HepG2 (cell line): ENCODE measurements around the gene SLC4A11. TPM values are rescaled to one million over a fixed set of nuclear protein-coding genes. Genes with fewer than 3 reads are reported as not detected.

Source experiments
- AHDC1 ChIP-seq: sonication (generic); formaldehyde crosslinking; IDR thresholded peaks from 2 replicates; pipeline ENCODE4 v1.5.1; 2020; ENCODE audit warnings: mild to moderate bottlenecking, missing genetic modification reagents, borderline replicate concordance
- CBX5 ChIP-seq: sonication (generic); formaldehyde crosslinking; IDR thresholded peaks from 2 replicates; pipeline ENCODE4 v1.4.0; 2020; ENCODE audit warnings: missing genetic modification reagents, borderline replicate concordance
- HDAC1 ChIP-seq: sonication (generic); formaldehyde crosslinking; IDR thresholded peaks from 2 replicates; pipeline ENCODE4 v1.5.1; 2020; ENCODE audit warnings: mild to moderate bottlenecking, missing genetic modification reagents
- HDAC2 ChIP-seq: sonication (generic); formaldehyde crosslinking; IDR thresholded peaks from 2 replicates; pipeline ENCODE4 v1.4.0; 2020; ENCODE audit warnings: missing genetic modification reagents
- HOXD1 ChIP-seq: sonication (generic); formaldehyde crosslinking; IDR thresholded peaks from 2 replicates; pipeline ENCODE4 v1.5.0; 2020; ENCODE audit warnings: missing genetic modification reagents
- TBX2 ChIP-seq: sonication (generic); formaldehyde crosslinking; IDR thresholded peaks from 2 replicates; pipeline ENCODE4 v1.5.0; 2020; ENCODE audit warnings: missing genetic modification reagents, mild to moderate bottlenecking, borderline replicate concordance
- XRCC5 ChIP-seq: fragments of 200-400 bp; formaldehyde crosslinking; optimal IDR thresholded peaks from 2 replicates; pipeline ENCODE3; 2017; ENCODE audit warnings: mild to moderate bottlenecking, low read length
- ZNF331 ChIP-seq: sonication (generic); formaldehyde crosslinking; IDR thresholded peaks from 2 replicates; pipeline ENCODE4 v1.4.0; 2020; ENCODE audit warnings: missing genetic modification reagents
- ZNF431 ChIP-seq: sonication (generic); formaldehyde crosslinking; IDR thresholded peaks from 2 replicates; pipeline ENCODE4 v1.9.0; 2022; ENCODE audit warnings: missing genetic modification reagents, low read depth, mild to moderate bottlenecking, borderline replicate concordance
- ZNF619 ChIP-seq: sonication (generic); formaldehyde crosslinking; IDR thresholded peaks from 2 replicates; pipeline ENCODE4 v1.4.0; 2020; ENCODE audit warnings: mild to moderate bottlenecking, missing genetic modification reagents
- ZNF777 ChIP-seq: sonication (generic); formaldehyde crosslinking; IDR thresholded peaks from 2 replicates; pipeline ENCODE4 v1.4.0; 2020; ENCODE audit warnings: missing genetic modification reagents
- polyA plus RNA-seq, 8 experiments: library from polyadenylated mRNA; depleted of rRNA in 3 of 8; stranded (reverse) in 7 of 8; unstranded in 1 of 8; fragments of >200 nt; fragmentation: Illumina TruSeq in 4 of 8; extraction: Trizol in 4 of 8; gene quantifications; 2 replicates each; pipeline versions ENCODE4 v1.2.1 to v1.2.3, GENCODE V29; 2011 to 2016; ENCODE audit warnings: low read depth in 4 of 8, missing spikeins in 1 of 8, mixed read lengths in 1 of 8; ENCODE audit not compliant: insufficient read depth in 1 of 8
- total RNA-seq, 5 experiments: library from RNA; depleted of rRNA; stranded (reverse); fragments of >200 nt; fragmentation: Illumina TruSeq; extraction: Trizol; gene quantifications; 2 replicates each; pipeline ENCODE4 v1.2.3, GENCODE V29; 2016; ENCODE audit warnings: low read depth in 1 of 5
- TF ChIP-seq, protein P1 (sequence below): sonication (generic); formaldehyde crosslinking; IDR thresholded peaks from 2 replicates; pipeline ENCODE4 v1.4.0; 2020; ENCODE audit warnings: mild to moderate bottlenecking, missing genetic modification reagents, borderline replicate concordance
- TF ChIP-seq, protein P2 (sequence below): sonication (generic); formaldehyde crosslinking; IDR thresholded peaks from 2 replicates; pipeline ENCODE4 v1.9.0; 2021; ENCODE audit warnings: missing genetic modification reagents, borderline replicate concordance

SLC4A11 gene
- total and polyA plus RNA-seq, 2 of the 13 experiments (the other 11 are each of a cell fraction or from before 2014, with no cell fraction given) = 3.9 to 27.0 TPM

GRCh38 chr20:3231889-3232588 is 7.0 kb downstream of the SLC4A11 start (continued):
- peak; percentile 90 for TF ChIP-seq TBX2 (CRISPR knock-in tag)
- no peak for TF ChIP-seq HOXD1 (CRISPR knock-in tag)
- peak; percentile 92 for TF ChIP-seq HDAC1 (CRISPR knock-in tag)
- peak; percentile 63 for TF ChIP-seq ZNF431 (CRISPR knock-in tag)
- no peak; the same call in 1 of the 2 replicates for TF ChIP-seq ZNF619 (CRISPR knock-in tag)
- TF ChIP-seq, protein P1, sequence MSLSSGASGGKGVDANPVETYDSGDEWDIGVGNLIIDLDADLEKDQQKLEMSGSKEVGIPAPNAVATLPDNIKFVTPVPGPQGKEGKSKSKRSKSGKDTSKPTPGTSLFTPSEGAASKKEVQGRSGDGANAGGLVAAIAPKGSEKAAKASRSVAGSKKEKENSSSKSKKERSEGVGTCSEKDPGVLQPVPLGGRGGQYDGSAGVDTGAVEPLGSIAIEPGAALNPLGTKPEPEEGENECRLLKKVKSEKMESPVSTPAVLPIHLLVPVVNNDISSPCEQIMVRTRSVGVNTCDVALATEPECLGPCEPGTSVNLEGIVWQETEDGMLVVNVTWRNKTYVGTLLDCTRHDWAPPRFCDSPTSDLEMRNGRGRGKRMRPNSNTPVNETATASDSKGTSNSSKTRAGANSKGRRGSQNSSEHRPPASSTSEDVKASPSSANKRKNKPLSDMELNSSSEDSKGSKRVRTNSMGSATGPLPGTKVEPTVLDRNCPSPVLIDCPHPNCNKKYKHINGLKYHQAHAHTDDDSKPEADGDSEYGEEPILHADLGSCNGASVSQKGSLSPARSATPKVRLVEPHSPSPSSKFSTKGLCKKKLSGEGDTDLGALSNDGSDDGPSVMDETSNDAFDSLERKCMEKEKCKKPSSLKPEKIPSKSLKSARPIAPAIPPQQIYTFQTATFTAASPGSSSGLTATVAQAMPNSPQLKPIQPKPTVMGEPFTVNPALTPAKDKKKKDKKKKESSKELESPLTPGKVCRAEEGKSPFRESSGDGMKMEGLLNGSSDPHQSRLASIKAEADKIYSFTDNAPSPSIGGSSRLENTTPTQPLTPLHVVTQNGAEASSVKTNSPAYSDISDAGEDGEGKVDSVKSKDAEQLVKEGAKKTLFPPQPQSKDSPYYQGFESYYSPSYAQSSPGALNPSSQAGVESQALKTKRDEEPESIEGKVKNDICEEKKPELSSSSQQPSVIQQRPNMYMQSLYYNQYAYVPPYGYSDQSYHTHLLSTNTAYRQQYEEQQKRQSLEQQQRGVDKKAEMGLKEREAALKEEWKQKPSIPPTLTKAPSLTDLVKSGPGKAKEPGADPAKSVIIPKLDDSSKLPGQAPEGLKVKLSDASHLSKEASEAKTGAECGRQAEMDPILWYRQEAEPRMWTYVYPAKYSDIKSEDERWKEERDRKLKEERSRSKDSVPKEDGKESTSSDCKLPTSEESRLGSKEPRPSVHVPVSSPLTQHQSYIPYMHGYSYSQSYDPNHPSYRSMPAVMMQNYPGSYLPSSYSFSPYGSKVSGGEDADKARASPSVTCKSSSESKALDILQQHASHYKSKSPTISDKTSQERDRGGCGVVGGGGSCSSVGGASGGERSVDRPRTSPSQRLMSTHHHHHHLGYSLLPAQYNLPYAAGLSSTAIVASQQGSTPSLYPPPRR (CRISPR knock-in tag) = peak; percentile 84; the same call in 1 of the 2 replicates
- TF ChIP-seq ZNF777 (CRISPR knock-in tag) = peak; percentile 86
- peak; percentile 57; the same call in 1 of the 2 replicates for TF ChIP-seq CBX5 (CRISPR knock-in tag)
- peak; percentile 84; the same call in 1 of the 2 replicates for TF ChIP-seq AHDC1 (CRISPR knock-in tag)
- peak; percentile 83 for TF ChIP-seq ZNF331 (CRISPR knock-in tag)
- peak; percentile 94 for TF ChIP-seq HDAC2 (CRISPR knock-in tag)
- TF ChIP-seq XRCC5 = peak; percentile 85
- TF ChIP-seq, protein P2, sequence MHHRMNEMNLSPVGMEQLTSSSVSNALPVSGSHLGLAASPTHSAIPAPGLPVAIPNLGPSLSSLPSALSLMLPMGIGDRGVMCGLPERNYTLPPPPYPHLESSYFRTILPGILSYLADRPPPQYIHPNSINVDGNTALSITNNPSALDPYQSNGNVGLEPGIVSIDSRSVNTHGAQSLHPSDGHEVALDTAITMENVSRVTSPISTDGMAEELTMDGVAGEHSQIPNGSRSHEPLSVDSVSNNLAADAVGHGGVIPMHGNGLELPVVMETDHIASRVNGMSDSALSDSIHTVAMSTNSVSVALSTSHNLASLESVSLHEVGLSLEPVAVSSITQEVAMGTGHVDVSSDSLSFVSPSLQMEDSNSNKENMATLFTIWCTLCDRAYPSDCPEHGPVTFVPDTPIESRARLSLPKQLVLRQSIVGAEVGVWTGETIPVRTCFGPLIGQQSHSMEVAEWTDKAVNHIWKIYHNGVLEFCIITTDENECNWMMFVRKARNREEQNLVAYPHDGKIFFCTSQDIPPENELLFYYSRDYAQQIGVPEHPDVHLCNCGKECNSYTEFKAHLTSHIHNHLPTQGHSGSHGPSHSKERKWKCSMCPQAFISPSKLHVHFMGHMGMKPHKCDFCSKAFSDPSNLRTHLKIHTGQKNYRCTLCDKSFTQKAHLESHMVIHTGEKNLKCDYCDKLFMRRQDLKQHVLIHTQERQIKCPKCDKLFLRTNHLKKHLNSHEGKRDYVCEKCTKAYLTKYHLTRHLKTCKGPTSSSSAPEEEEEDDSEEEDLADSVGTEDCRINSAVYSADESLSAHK (CRISPR knock-in tag) = no peak
